Measurements from ENCODE around the gene KCTD11.

DNA sequence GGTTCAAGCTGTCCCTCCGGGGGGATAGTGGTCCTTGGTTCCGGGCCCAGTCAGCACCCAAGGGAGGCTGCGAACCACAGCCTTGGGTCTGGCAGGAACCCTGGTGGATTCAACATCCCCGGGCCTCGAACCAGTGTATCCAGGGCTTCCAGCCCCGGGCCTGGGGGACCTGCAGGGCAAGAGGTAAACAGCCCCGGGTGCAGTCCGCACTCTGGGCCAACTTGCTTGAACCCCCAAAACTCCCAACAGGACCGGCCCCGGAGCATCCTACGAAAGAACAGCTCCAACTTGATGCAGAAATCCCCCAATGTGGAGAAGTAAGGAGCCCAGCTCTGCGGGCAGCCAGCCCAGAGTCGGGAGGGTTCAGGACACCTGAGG, 21.3 kb upstream of the KCTD11 start:
- TF ChIP-seq, protein P1, sequence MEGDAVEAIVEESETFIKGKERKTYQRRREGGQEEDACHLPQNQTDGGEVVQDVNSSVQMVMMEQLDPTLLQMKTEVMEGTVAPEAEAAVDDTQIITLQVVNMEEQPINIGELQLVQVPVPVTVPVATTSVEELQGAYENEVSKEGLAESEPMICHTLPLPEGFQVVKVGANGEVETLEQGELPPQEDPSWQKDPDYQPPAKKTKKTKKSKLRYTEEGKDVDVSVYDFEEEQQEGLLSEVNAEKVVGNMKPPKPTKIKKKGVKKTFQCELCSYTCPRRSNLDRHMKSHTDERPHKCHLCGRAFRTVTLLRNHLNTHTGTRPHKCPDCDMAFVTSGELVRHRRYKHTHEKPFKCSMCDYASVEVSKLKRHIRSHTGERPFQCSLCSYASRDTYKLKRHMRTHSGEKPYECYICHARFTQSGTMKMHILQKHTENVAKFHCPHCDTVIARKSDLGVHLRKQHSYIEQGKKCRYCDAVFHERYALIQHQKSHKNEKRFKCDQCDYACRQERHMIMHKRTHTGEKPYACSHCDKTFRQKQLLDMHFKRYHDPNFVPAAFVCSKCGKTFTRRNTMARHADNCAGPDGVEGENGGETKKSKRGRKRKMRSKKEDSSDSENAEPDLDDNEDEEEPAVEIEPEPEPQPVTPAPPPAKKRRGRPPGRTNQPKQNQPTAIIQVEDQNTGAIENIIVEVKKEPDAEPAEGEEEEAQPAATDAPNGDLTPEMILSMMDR (IDR thresholded peaks at IDR 0.05; ENCODE audit: low read depth, low read length) = no peak
- TF ChIP-seq POLR2A (IDR thresholded peaks at IDR 0.05; ENCODE audit: extremely low read depth, insufficient read length) = no peak
- no peak for TF ChIP-seq MYC (IDR thresholded peaks at IDR 0.05; ENCODE audit: low read depth, low read length)
- TF ChIP-seq, protein P2, sequence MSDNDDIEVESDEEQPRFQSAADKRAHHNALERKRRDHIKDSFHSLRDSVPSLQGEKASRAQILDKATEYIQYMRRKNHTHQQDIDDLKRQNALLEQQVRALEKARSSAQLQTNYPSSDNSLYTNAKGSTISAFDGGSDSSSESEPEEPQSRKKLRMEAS (IDR thresholded peaks at IDR 0.05; ENCODE audit: low read depth, low read length) = no peak
